NCI-H748 treated with DMSO at 0.1 percent for 48 hours (cell line): ENCODE data around the gene TRAF3IP3.

Experiments
- DNase-seq: peaks from one replicate; lab custom pipeline; 2025; lab: John Stamatoyannopoulos, UW

TRAF3IP3 gene

DNA sequence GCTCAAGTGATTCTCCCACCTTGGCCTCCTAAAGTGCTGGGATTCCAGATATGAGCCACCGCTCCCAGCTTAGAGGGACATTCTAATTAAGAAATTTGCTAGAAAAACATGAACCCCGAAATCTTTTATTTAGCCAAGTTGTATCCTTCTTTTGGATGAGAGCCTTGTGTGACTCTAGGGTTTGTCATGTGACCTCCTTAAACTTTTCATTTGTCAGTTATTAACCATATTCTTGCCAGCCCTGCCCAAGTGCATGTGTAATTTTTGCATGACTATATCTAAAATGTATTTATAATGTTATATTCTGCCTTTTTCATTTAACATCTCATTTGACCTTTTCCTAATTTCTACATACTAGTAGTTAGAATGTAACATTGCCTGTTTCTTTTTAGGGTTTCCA, 73.9 kb downstream of the TRAF3IP3 start:
- DNase-seq = no peak

DNA sequence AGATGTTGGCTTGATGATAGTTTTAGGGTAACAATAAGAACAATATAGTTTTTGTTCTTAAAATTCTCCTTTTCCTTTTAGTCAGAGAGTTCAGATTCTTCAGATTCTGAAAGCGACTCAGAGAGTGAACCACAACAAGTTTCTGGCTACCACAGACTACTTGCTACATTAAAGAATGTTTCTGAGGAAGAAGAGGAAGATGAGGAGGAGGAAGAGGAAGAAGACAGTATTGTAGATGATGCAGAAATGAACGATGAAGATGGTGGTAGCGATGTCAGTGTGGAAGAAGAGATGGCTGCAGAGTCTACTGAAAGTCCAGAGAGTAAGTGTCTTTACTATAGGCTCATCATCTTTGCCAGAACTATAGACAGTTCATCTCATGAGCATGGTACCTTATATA, 74.9 kb downstream of the TRAF3IP3 start:
- DNase-seq = no peak

DNA sequence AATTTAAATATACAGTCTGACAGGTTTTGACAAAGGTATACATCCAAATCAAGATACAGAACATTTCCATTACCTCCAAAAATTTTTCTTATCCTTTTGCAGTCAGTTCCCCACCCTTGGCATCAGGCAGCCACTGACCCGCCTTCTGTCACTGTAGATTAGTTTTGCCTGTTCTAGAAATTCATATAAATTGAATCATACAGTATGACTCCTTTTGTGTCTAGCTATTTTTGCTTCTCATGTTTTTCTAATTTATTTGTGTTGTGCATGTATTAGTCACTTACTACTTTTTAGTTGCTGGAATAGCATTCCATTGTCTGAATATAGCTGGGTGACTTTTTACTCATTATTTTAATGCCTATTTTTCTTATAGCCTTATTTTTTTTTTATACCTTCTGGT, 75.8 kb downstream of the TRAF3IP3 start:
- no peak for DNase-seq
